HG03196 (cell line): Measurements from ENCODE around the gene CADPS.
"Not testable (repeated sequence)": the region's sequence is repeated elsewhere in the genome, so short reads cannot be mapped to it uniquely, and the experiment has no call there.

ENCODE experiments used
- ATAC-seq: cut with Tn5 transposase; IDR thresholded peaks from one replicate; pipeline ENCODE4 v1.9.1; 2021; ENCODE audit not compliant: unreplicated experiment

CADPS gene

GRCh38 chr3:62602987-62603386 lies 272.2 kb downstream of the CADPS start:
- ATAC-seq: no peak

- ATAC-seq: no peak
Measured at GRCh38 chr3:62602129-62602770, 273.0 kb downstream of the CADPS start.

GRCh38 chr3:62601238-62602070 lies 273.8 kb downstream of the CADPS start:
- no peak for ATAC-seq

- no peak for ATAC-seq
Measured at GRCh38 chr3:62600033-62600432, 275.2 kb downstream of the CADPS start.

- no peak for ATAC-seq
Measured at GRCh38 chr3:62597491-62597890, 277.7 kb downstream of the CADPS start.

GRCh38 chr3:62592408-62592807 lies 282.8 kb downstream of the CADPS start:
- ATAC-seq: no peak

- no peak for ATAC-seq
Measured at GRCh38 chr3:62589078-62589477, 286.1 kb downstream of the CADPS start.

GRCh38 chr3:62587579-62588031 lies 287.6 kb downstream of the CADPS start:
- ATAC-seq: no peak

- no peak for ATAC-seq
Measured at GRCh38 chr3:62587169-62587568, 288.0 kb downstream of the CADPS start.

- ATAC-seq: no peak
Measured at GRCh38 chr3:62586356-62586755, 288.9 kb downstream of the CADPS start.

GRCh38 chr3:62585861-62586260 lies 289.4 kb downstream of the CADPS start:
- no peak for ATAC-seq

GRCh38 chr3:62584636-62585035 lies 290.6 kb downstream of the CADPS start:
- ATAC-seq: no peak

GRCh38 chr3:62582495-62583172 lies 292.6 kb downstream of the CADPS start:
- no peak for ATAC-seq

GRCh38 chr3:62580485-62580884 lies 294.7 kb downstream of the CADPS start:
- ATAC-seq: not testable (repeated sequence)

- no peak for ATAC-seq
Measured at GRCh38 chr3:62577153-62577552, 298.1 kb downstream of the CADPS start.

- ATAC-seq: no peak
Measured at GRCh38 chr3:62574266-62574898, 300.8 kb downstream of the CADPS start.

- ATAC-seq: no peak
Measured at GRCh38 chr3:62571916-62572315, 303.3 kb downstream of the CADPS start.

- ATAC-seq: no peak
Measured at GRCh38 chr3:62570888-62571287, 304.3 kb downstream of the CADPS start.

- no peak for ATAC-seq
Measured at GRCh38 chr3:62569609-62570008, 305.6 kb downstream of the CADPS start.

- ATAC-seq: no peak
Measured at GRCh38 chr3:62567097-62568021, 307.9 kb downstream of the CADPS start.
